HL-60/S4 treated with phorbol 12-myristate 13-acetate at 8.2 ng/mL for 4 days and 3 days (cell line): Measurements from ENCODE around the gene PIP4P1.
"Not testable (repeated sequence)": the region's sequence is repeated elsewhere in the genome, so short reads cannot be mapped to it uniquely, and the experiment has no call there.

Experiments used
- in situ Hi-C: fragments of 300-500 bp; cut with MboI; formaldehyde crosslinking; loops from 2 replicates; pipeline ENCODE4 v1.15.0; 2022; ENCODE audit warnings: low sequenced_read_pairs

Gene PIP4P1

GRCh38 chr14:20461225-20462141 is at the start of gene PIP4P1:
TSS of gene PIP4P1 (minus strand) at chr14:20461434. CDS start at chr14:20461325, 109 bp downstream.
- in situ Hi-C loops: no loop called here

- in situ Hi-C loops: no loop called here
Measured at GRCh38 chr14:20508367-20508766, 47.1 kb upstream of the PIP4P1 start.

- in situ Hi-C loops: not testable (repeated sequence)
Measured at GRCh38 chr14:20507537-20507936, 46.3 kb upstream of the PIP4P1 start.

GRCh38 chr14:20506752-20507151 is 45.5 kb upstream of the PIP4P1 start:
- in situ Hi-C loops: not testable (repeated sequence)

- in situ Hi-C loops: not testable (repeated sequence)
Measured at GRCh38 chr14:20506276-20506675, 45.0 kb upstream of the PIP4P1 start.

GRCh38 chr14:20503898-20504297 is 42.7 kb upstream of the PIP4P1 start:
- in situ Hi-C loops: no loop called here

- in situ Hi-C loops: no loop called here
Measured at GRCh38 chr14:20501346-20501745, 40.1 kb upstream of the PIP4P1 start.

- in situ Hi-C loops: no loop called here
Measured at GRCh38 chr14:20499881-20500280, 38.6 kb upstream of the PIP4P1 start.

GRCh38 chr14:20499108-20499507 is 37.9 kb upstream of the PIP4P1 start:
- in situ Hi-C loops: no loop called here

- in situ Hi-C loops: no loop called here
Measured at GRCh38 chr14:20498622-20499021, 37.4 kb upstream of the PIP4P1 start.

GRCh38 chr14:20494935-20495766 is 33.9 kb upstream of the PIP4P1 start:
- in situ Hi-C loops: no loop called here

GRCh38 chr14:20493634-20494033 is 32.4 kb upstream of the PIP4P1 start:
- in situ Hi-C loops: no loop called here

- in situ Hi-C loops: no loop called here
Measured at GRCh38 chr14:20492486-20492885, 31.3 kb upstream of the PIP4P1 start.

GRCh38 chr14:20490563-20490962 is 29.3 kb upstream of the PIP4P1 start:
- in situ Hi-C loops: no loop called here

GRCh38 chr14:20489093-20489994 is 28.1 kb upstream of the PIP4P1 start:
- in situ Hi-C loops: no loop called here

GRCh38 chr14:20487396-20487725 is 26.1 kb upstream of the PIP4P1 start:
- in situ Hi-C loops: no loop called here

GRCh38 chr14:20486684-20487395 is 25.6 kb upstream of the PIP4P1 start:
- in situ Hi-C loops: no loop called here

GRCh38 chr14:20485900-20486299 is 24.7 kb upstream of the PIP4P1 start:
- in situ Hi-C loops: no loop called here

- in situ Hi-C loops: no loop called here
Measured at GRCh38 chr14:20482382-20482781, 21.1 kb upstream of the PIP4P1 start.

- in situ Hi-C loops: no loop called here
Measured at GRCh38 chr14:20478894-20479293, 17.7 kb upstream of the PIP4P1 start.
